Fibroblast of villous mesenchyme (primary cell): Measurements from ENCODE around the gene PIP5K1A. TPM values are rescaled to one million over a fixed set of nuclear protein-coding genes. Genes with fewer than 3 reads are reported as not detected.

Source experiments
- DNase-seq: peaks from one replicate; pipeline ENCODE4 v3.0.0-alpha.2; 2010; ENCODE audit warnings: low read depth
- H3K4me3 ChIP-seq: 2 replicates; pipeline ENCODE4 v1.5.1; 2011; ENCODE audit warnings: low read depth, mild to moderate bottlenecking, low read length
- CTCF ChIP-seq: IDR thresholded peaks from 2 replicates; pipeline ENCODE4 v1.5.1; 2012; ENCODE audit warnings: low read depth, mild to moderate bottlenecking, low read length; ENCODE audit not compliant: insufficient read depth
- total RNA-seq: library from RNA; depleted of rRNA; stranded (reverse); fragments of >200 nt; gene quantifications from 2 replicates; pipeline ENCODE4 v1.2.3, GENCODE V29; 2012

Gene PIP5K1A
- total RNA-seq, 1 donor: 131 TPM

GRCh38 chr1:151164732-151165280, 33.5 kb upstream of the PIP5K1A start:
- peak overlapping the region; percentile 99 for H3K4me3 ChIP-seq
- TF ChIP-seq CTCF: no peak
- peak; percentile 71 for DNase-seq

GRCh38 chr1:151165281-151165737, 33.0 kb upstream of the PIP5K1A start:
- DNase-seq: peak; percentile 67
- H3K4me3 ChIP-seq: peak overlapping the region; percentile 99
- TF ChIP-seq CTCF: no peak

- peak; percentile 99 for DNase-seq
- no peak for TF ChIP-seq CTCF
- H3K4me3 ChIP-seq: peak within 1 kb of the TSS; percentile 99
These were observed 32.4 kb upstream of the PIP5K1A start, which contains the start of the genes LYSMD1 and SCNM1 for GRCh38 chr1:151165738-151166504. LYSMD1 (minus strand) TSS chr1:151165902; CDS start chr1:151165258, 644 bp downstream. SCNM1 (plus strand) TSS chr1:151166144; CDS start chr1:151166153, 9 bp downstream.

- no peak for TF ChIP-seq CTCF
- H3K4me3 ChIP-seq: peak overlapping the region; percentile 99
- DNase-seq: peak; percentile 74
These were observed 31.8 kb upstream of the PIP5K1A start for GRCh38 chr1:151166505-151166956.

- DNase-seq: no peak
- peak overlapping the region; percentile 99 for H3K4me3 ChIP-seq
- TF ChIP-seq CTCF: no peak
These were observed 31.2 kb upstream of the PIP5K1A start for GRCh38 chr1:151167116-151167515.

- no peak overlapping the region for H3K4me3 ChIP-seq
- DNase-seq: no peak
- no peak for TF ChIP-seq CTCF
These were observed 27.2 kb upstream of the PIP5K1A start for GRCh38 chr1:151171190-151171589.
